RPMI7951 (cell line): ENCODE results near the gene ZPR1. TPM values are rescaled to one million over a fixed set of nuclear protein-coding genes. Genes with fewer than 3 reads are reported as not detected.
A peak's percentile ranks its signal among the peaks of the same experiment; 100 is the strongest.
"Not testable (repeated sequence)": the region's sequence is repeated elsewhere in the genome, so short reads cannot be mapped to it uniquely, and the experiment has no call there.

Experiments
- DNase-seq: peaks from one replicate; pipeline ENCODE4 v3.0.0-alpha.2; 2012; ENCODE audit warnings: low read depth
- total RNA-seq: library from RNA; depleted of rRNA; stranded (reverse); fragments of >200 nt; shearing (Covaris generic); gene quantifications from 2 replicates; pipeline ENCODE4 v1.2.3, GENCODE V29; 2014

ZPR1 gene
- total RNA-seq, 1 experiment from 2014 or later: 63.3 TPM

DNA sequence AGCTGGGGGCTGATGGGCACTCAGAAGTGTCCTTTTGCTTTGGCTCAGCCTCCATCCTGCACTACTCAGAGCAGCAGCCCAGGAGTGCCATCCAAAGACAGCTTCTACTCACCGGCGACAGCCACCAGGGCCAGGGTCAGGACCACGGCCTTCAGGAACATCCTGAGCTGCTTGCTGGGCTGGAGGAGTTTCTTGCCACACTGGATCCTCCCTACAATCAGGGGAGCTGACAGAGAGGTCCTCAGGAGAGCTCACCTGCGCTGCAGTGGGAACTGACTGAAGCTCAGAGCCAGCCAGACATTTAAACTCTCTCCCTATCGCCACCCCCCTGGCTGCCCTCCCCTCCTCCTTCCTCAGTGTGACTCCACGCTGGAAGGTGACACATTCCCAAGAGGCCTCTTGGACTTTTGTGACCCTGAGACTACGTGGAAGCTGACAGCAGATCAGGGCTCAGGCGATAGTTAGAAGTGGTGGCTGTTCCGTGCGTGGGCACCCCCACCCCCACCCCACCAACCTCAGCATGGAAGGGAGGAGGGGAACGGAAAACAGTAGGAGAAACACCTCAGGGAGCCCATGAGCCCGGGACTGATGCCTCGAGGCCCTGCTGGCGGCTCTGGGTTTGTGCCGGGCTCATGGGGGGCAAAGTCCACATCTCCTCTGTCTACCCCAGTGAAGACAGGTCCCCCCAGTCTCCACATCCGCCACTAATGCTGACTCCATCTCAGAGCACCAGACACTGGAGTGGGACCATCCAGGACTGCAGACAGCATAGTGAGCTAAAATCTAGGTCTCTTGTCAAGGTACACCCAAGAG, 35.4 kb upstream of the ZPR1 start, which contains the start of gene APOA4:
TSS of gene APOA4 (minus strand) at position 274 of the 813 bp plus-strand sequence. CDS start at position 161, 113 bp downstream.
- no peak for DNase-seq

DNA sequence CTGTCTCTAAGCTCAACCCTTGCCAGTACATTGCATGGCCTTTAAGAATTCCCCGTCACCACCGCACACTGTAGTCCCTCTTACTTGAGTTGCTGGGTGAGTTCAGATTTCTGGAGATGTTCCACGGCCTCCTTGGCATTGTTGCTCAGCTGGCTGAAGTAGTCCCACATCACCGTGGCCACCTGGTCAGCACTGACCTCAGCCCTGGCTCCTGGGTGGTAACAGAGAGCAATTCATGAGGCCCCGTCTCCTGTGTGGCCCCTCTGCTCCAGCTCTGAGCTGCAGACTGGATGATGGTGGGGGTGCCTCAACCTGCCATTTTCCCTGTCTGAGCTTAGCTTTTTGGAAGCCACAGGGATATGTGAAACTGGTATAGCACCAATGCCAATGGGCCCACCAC, 34.8 kb upstream of the ZPR1 start:
- no peak for DNase-seq

GRCh38 chr11:116821050-116821918, 33.5 kb upstream of the ZPR1 start:
- DNase-seq: no peak

DNA sequence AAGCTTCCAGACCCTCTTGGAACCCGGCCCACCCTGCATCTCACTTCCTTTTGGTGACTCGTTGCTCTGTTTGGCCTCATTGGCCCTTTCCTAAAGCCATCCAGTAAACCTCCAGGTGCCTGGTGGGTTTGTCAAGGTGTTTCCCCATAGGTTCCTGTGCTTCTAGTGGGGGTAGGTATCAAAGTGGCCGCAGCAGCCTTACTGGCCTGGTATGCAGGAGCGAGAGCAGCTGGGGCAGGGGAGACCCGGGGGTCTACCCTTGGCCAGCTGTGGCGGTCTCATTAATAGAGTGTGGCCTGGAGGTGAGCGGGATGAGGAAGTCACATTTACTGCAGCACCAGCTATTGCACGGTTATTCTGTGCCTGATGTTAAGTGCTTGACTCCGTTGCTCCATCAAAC, 31.2 kb upstream of the ZPR1 start:
- DNase-seq: no peak

- DNase-seq: no peak
These were observed 26.7 kb upstream of the ZPR1 start for GRCh38 chr11:116814502-116814901.

DNA sequence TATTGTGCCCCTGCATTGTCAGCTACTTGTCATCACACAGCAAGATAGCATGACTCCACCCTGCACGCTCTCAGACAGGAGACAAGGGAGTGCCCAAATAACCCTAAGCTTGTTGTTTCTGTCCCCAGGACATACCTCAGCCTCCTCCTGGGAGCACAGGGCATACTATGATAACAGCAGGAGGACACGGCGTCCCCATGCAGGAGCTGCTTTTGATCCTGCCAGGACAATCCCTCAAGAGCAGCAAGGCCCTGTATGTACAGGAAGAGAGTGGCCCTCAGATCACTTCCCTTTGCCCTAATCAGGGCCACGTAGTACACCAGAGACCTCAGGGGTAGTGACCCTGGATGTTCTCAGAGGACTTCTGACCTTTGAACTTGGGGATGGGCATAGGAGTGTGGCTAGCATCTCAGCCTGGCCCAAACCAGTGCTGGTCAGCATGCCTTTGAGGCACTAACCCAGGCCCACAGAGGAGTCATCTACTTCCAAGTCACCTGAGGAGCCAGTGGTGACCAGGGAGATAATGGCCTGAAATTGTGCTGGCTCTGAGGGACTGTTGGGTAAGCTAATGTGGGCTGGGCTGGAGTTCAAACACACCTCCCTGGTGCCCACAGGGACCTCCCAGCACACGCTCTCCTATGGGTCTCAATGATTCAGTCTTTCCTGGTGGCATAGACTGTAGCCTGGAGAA, 26.1 kb upstream of the ZPR1 start:
- DNase-seq: no peak

- DNase-seq: no peak
These were observed 25.3 kb upstream of the ZPR1 start for GRCh38 chr11:116813170-116813569.

- no peak for DNase-seq
These were observed 24.3 kb upstream of the ZPR1 start for GRCh38 chr11:116812109-116812508.

DNA sequence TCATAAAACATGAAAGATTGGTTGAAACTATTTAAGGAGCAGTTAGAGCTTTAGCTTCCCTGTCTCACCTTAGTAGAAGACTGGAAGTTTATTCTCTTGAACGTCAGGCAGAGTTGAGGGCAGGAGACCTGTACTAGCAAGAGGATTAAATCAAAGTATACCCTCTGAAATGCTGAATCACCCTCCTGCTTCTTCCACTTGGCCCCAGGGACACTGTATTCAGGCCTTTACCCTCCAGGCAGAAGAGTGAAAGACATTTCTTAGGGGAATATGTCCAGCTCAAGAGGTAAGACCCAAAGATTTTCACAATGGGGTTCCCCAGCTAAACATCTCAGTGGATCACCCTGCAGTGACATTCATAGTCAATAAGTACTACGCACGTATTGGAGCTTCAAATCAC, 23.4 kb upstream of the ZPR1 start:
- DNase-seq: no peak

GRCh38 chr11:116808262-116809175, 20.7 kb upstream of the ZPR1 start:
- peak; percentile 24 for DNase-seq

DNA sequence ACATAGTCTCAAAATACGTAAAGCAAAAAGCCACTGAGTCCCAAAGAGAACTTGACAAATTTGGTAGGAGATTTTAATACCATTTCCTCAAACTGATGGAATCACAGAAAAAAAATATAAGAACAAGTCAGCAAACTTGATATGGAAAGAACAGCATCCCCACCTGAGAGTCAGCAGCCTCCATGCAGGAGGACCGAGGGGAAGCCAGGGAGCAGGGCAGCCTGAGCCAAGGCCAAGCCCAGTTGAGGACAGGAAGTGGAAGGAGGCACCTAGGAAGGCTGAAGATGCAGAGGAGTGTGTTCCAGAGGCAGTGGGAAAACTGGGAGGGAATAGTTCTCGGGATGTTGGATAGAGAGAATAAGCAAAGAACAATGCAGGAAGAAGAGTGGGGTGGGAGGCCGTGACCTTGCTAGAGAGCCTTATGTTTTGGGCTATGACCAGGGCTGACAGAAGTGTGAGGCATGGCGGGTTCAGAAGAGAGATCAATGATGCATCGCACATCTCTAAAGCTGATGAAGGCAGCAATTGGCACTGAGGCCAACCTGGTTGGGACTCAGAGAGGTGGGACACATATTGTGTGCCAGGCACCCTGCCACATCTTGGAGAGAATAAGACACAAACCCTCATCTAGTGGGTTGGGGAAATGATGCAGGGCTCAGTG, 19.9 kb upstream of the ZPR1 start:
- DNase-seq: no peak

DNA sequence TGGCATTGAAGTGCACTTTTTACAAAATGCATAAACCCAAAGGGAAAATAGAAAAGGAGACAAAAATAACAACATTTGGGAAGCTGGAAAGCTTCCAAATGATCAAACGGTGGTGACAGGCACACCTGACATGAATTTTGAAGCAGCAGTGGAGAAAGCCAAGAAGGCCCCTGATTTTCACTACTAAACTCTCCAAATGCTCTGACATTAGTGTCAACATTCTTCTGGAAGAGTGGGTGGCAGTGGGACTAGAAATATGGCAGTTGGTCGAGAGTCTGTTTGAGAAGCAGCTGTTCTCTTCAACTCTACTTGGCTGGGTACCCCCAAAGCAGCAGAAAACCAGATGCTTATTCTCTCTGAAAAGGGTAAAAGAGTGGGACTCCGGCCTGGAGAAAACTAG, 16.2 kb upstream of the ZPR1 start:
- no peak for DNase-seq

DNA sequence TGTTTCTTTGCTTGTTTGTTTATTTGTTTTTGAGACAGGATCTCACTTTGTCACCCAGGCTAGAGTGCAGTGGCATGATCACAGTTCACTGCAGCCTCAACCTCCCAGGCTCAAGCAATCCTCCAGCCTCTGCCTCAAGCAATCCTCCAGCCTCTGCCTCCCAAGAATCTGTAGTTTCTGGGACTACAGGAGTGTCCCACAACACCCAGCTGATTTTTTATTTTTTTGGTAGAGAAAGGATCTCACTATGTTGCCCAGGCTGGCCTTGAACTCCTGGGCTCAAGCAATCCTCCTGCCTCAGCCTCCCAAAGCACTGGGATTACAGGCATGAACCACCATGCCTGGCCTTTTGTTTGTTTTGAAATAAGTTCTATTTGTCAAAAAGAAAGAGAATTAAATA, 13.8 kb upstream of the ZPR1 start:
- not testable (repeated sequence) for DNase-seq

GRCh38 chr11:116800610-116801009, 12.8 kb upstream of the ZPR1 start:
- DNase-seq: no peak

GRCh38 chr11:116798368-116798767, 10.5 kb upstream of the ZPR1 start:
- DNase-seq: no peak

DNA sequence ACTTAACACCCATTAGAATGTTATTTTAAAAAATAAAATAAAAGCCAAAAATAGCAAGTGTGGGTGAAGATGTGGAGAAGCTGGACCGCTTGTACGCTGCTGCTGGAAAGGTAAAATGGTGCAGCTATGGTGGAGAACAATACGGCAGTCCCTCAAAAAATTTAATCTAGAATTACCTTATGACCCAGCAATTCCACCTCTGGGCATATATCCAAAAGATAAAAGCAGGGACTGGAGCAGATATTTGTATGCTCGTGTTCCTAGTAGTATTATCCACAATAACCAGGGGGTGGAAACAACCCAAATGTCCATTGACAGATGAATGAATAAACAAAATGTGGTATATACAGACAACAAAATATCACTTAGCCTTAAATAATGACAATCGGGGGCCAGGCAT, 10.0 kb upstream of the ZPR1 start:
- DNase-seq: no peak

DNA sequence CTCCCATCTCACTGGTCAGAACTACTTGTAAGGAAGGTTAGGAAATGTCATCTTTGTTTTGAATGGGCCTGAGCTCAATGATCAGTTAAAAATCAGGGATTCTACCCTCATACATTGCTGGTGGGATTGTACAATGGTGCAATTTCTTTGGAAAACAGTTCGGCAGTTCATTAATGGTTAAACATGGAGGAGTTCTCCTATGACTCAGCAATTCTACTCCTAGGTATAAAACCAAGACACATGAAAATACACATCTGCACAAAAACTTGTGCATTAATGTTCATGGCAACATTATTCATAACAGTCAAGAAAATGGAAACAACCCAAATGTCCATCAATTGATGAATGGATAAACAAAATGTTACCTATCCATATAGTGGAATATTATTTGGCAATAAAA, 8.7 kb upstream of the ZPR1 start:
- DNase-seq: no peak

DNA sequence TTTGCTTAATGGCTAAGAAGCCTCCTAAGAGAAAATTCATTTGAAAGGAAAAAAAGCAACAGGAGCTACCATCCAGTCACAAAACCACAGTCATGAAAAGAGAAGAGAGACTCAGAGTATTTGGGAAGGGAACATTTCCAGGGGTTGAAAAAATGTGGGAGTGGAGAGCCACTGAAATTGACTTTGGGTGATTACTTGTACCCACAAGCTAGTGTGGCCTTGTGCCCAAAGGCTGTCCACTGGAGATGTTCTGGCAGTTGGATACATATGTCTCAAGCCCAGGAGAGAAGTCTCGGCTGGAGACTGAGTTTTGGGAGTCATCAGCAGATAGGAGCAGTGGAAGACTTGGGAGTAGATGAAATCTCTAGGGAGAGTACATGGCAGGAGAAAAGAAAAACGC, 7.0 kb upstream of the ZPR1 start:
- no peak for DNase-seq

GRCh38 chr11:116793772-116794097, 5.9 kb upstream of the ZPR1 start:
- peak; percentile 31 for DNase-seq

GRCh38 chr11:116792869-116793771, 5.3 kb upstream of the ZPR1 start:
- peak; percentile 79 for DNase-seq
